Activated CD8-positive, alpha-beta memory T cell treated with anti-CD3 and anti-CD28 coated beads for 1 hour (primary cell): ENCODE data around the gene AKAP12.

Experiments
- DNase-seq, 2 donors: peaks; one replicate each; pipeline ENCODE4 v3.0.0-alpha.2; 2020; ENCODE audit warnings: low read depth in 1 of 2; ENCODE audit errors: extremely low read depth in 1 of 2

Gene AKAP12

GRCh38 chr6:151239603-151240035, at the start of gene AKAP12:
TSS of gene AKAP12 (plus strand) at chr6:151239967. CDS start at chr6:151240563, 596 bp downstream.
- DNase-seq = no peak

DNA sequence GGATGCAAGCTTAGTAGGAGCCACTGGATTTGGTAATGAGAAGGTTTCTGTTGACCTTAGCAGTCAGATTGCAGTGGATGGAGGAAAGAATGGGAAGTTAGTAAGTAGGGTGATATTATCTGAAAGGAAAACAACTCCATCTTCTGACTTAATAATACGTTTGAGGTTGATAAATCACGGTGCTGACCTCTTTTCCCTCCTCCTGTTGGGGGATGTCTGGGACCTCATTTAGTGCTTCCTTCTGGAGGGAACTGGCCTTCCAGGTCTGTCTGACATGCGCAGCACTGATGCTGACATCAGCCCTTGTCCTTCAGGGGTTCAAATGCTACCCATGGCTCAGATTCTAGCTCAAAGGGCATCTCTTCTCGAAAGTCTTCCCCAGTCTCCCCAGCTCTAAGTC, 48.2 kb upstream of the AKAP12 start:
- DNase-seq = no peak

DNA sequence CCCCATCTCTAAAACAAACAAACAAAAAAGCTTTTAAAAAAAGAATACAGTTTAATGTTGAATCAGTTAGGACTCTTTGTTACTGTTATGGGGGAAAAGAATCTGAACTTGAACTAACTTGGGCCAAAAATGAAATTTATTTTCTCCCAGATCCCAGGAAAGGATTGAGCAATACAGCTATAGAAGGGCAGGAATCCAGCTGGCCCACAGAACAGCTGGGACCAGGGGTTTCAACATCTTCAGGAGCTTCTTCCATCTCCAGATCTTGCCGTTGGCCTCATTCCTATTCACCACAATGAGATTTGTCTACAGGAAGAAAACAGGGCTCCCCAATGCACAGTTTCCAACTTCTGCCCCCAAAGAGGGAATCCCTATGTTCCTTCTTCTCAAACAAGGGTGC, 43.2 kb upstream of the AKAP12 start:
- no peak for DNase-seq

DNA sequence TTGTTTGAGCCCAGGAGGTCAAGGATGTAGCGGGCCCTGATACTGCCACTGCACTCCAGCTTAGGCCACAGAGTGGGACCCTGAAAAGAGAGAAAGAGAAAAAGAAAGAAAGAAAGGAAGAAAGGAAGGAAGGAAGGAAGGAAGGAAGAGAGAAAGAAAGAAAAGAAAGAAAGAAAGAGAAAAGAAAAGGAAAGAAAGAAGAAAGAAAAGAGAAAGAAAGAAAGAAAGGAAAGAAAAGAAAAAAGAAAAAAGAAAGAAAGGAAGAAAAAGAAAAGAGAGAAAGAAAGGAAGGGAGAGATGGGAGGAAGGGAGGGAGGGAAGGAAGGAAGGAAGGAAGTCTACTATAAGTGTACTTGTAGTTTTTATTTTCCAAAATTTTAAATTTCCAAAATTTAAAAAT, 42.2 kb upstream of the AKAP12 start:
- no peak for DNase-seq

DNA sequence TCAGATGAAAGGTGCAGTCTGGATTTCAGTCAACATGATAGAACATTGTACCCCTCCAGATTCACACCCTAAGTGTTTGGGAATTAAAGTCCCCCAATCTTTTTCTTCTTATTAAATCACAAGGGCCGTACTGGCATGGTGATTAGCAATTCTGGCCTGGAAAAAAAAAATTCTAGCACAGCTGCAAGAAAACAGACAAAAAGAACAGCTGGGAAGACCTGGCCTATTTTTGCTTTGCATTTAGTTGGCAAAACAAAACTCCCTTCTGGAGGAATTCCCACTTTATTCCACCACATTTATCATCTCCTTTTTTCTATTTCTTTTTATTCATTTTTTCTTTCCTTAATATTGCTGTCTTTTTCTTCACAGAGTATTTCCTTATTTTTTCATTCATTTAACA, 39.8 kb upstream of the AKAP12 start:
- DNase-seq = no peak

DNA sequence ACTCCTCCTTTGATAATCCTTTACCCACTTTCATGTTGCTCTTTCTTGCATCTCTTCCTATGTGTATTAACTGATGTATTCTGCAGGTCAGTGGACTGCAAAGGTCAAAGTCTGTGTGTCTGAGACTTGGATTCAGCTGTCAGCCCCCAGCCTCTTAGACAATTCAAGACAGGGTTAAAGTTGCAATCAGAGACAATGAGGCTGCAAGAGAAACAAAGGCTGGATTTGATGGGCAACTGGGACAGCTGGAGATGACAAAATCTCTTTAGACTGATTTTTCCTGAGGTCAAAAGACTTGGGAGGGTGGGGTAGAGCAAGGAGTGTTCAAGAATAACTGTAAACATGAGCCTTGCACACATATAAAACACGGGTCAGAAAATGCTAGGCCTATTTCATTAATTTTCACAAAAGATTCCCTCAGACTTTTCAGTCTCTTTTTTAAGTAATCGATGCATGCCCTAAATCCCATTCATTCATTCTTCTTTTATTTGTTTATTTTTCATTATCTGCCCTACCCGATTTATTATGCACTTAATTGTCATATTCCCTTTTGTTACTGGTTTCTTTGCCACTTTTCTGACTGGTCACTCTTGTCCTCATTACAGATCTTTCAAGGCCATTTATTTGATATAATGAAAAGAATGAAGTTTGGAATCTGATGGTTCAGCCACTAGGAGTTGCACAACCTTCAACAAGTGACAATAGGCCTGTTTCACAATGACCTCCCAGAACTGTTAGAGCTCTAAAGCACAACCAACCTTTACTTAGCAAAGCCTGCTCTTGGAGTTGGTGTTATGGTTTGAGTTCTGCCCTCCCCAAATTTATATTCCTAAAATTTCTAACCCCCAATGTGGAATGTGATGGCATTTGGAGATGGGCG, 33.8 kb upstream of the AKAP12 start:
- DNase-seq = no peak

- no peak for DNase-seq
Measured at GRCh38 chr6:151207674-151208073, 32.1 kb upstream of the AKAP12 start.

- no peak for DNase-seq
Measured at GRCh38 chr6:151209071-151209831, 30.5 kb upstream of the AKAP12 start.

DNA sequence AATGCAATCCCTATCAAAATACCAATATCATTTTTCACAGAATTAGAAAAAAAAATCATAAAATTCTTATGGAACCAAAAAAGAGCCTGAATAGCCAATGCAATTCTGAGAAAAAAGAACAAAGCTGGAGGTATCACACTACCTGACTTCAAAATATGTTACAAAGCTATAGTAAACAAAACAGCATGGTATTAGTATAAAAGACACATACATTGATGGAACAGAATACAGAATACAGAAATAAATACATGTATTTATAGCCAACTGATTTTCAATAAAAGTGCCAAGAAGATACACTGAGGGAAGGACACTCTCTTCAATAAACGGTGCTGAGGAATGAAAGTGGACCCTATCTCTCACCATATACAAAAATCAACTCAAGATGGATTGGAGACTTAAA, 28.7 kb upstream of the AKAP12 start:
- no peak for DNase-seq

- DNase-seq = no peak
Measured at GRCh38 chr6:151213352-151213751, 26.4 kb upstream of the AKAP12 start.

DNA sequence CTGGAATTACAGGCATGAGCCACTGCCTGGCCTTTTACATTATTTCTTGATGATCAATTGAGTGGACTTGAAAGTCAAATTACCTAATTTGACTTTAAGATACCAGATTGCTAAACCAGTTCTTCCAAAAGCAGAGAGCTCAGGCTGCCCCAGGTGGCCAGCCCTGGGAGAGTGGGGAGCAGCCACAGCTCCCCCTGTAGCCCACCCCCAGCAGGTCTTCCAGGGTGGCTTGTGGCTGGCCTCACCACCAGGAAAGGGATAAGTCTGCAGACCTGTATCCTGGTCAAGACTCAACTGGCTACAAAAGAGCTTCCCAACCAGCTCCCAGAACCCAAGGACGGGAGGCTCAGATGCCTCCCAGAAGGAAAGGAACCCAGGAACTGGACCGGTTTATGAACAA, 23.8 kb upstream of the AKAP12 start:
- DNase-seq = no peak

DNA sequence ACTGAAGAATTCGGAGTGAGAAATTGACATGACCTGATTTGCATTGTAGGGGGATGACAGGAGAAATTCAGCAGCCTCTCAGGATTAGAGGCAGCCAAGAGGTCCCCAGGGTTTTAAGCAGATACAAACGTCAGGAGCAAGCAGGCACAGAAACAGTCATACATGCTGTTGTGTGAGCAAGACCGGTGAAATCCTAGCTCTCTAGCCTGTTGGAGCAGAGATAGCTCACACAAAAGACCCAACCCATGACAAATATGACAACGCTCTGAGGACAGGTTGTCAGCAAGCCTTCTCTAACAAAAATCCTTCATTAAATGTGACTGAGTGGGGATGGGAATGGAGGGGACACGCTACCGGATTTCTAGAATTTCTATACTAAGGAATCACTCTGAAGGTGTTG, 23.0 kb upstream of the AKAP12 start:
- no peak for DNase-seq

DNA sequence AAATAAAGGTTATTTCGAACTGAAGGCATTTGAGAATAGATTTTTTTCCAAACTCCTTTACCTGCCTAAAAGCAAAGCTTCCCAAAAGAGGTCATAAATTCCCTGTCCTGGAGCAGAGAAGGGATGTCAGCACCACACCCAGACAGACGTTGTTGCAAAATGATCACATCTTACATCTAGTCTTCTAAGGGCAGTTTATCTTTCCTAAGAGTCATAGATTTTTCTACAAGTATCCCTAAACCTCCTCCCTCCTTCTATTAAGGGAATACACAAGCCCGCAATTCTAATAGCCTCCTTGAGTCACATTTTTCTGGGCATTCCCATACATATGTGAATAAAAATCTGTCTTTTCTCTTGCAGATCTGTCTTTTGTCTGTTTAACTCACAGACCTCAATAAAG, 20.6 kb upstream of the AKAP12 start:
- no peak for DNase-seq

DNA sequence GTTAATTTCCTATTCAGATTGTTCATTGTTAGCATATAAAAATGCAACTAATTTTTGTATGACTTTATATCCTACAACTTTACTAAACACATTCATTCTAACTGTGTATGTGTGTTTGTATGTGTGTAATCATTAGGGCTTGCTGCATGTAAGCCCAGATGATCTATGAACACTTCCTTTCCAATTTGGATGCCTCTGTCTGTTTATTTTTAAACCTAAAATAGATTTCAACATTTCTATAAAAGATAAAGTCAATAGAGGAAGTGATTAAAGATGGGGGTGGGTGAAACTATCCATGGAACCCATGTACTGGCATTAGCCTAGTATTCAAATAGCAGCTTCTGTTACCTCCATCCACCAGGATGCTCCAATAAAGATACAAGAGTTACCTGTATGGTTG, 15.7 kb upstream of the AKAP12 start:
- DNase-seq = no peak

DNA sequence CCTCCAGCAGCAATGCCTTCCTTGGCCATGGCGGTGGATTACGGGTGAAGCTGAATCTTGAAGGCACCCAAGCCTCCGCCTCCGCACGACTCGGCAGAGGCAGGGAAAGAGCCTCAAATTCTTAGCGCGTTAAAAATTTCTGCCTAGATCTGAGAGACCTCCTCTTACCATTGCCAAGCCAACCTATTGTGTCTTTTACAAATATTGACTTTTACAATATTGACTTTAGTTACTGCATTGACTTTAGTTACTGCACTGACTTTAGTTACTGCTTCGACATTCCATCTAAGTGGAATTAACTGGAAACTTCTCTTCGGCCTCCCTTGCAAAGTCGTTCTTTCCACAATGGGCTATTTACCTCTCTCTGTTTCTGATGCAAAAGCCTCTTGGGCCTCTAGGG, 13.8 kb upstream of the AKAP12 start:
- no peak for DNase-seq

DNA sequence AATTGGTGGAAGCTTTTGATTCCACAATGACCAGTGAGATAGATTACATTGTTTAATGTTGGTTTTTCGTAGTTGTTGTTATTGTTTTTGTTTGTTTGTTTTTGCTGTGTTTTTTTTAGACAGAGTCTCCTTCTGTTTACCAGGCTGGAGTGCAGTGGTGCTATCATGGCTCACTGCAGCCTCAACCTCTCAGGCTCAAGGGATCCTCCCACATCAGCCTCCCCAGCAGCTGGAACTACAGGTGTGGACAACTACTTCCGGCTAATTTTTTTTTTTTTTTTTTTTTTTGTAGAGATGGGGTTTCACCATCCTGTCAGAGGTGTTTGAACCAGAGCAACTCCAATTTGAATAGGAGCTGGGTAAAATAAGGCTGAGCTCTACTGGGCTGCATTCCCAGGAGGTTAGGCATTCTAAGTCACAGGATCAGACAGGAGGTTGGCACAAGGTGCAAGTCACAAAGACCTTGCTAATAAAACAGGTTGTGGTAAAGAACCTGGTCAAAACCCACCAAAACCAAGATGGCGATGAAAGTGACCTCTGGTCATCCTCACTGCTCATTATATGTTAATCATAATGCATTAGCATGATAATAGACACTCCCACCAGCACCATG, 10.9 kb upstream of the AKAP12 start:
- no peak for DNase-seq

DNA sequence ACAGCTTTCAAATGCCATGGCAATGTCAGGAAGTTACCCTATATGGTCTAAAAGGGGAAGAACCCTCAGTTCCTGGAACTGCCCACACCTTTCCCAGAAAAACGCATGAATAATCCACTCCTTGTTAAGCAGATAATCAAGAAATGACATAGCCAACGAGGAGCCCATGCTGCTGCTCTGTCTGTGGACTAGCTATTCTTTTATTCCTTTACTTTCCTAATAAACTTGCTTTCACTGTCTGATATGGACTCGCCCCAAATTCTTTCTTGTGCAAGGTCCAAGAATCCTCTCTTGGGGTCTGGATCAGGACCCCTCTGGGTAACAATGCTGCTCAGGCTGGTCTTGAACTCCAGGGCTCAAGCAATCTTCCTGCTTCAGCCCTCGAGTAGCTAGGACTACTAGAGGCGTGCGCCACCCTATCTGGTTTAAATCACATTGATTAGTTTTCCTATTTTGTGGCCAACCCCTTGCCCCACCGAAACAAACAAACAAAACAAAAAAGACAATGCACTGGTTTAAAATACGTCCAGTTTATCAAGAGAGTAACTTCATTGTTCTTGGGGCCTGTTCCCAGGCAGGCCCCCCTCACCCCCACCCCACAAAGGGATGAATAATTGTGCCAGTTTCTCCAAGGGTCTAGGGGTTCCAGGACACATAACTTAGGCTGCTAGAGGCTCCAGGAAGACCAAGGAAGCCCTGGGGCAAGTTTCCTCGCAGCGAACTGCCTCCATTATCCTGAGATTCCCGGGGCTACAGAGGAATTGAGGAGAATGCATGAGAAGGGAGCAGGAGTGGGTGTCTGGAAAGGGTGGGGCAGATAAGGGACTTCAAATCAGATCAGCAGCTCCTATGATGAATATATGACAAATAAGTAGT, 10.1 kb upstream of the AKAP12 start:
- DNase-seq = no peak

DNA sequence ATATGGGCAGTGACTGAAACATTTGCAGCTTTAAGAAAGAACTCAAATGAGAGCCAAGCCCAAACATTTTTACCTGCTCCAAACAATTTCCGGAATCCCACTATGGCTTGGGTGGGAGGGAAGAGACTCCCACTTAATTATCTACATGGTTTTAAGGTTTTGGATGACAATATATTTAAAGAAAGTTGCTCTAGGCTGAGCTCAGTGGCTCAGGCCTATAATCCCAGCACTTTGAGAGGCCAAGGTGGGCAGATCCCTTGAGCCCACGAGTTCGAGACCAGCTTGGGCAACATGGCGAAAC, 9.5 kb upstream of the AKAP12 start:
- no peak for DNase-seq

DNA sequence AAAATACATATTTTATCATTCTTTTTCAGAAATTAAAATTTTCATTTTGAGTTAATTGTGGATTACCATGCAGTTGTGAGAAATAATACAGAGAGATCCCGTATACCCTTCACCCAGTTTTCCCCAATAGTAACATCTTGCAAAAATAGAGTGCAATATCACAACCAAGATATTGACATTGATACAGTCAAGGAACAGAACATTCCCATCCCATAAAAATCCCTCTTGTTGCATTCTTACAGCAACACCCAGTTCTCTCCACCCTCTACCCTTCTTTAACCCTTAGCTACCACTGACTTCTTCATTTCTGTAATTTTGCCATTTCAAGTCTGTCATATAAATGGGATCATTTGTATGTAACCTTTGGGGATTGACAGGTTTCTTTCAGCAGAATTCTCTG, 6.9 kb upstream of the AKAP12 start:
- no peak for DNase-seq

GRCh38 chr6:151233731-151234130, 6.0 kb upstream of the AKAP12 start:
- DNase-seq = no peak
